ENCODE results near the gene APBB1.

DNA sequence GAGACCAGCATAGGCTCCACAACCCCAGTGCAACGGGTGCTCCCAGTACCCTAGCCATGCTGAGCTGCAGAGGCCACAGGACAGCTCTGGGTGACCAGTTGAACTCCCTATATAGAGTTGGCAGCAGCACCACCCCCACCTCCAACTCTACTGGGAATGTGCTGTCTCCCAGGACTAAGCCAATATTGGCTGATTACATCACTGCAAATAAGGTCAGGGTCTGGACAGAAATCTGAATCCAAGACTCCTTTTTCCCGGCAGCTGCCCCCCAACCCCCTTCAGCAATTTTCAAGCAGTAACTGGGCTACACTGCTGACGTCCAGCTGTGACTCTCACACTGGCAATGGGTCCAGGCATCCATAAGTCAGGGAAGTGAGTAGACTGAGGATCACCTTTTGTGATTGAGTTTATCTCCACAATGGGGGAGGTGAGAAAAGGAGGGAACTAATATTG is 22.0 kb upstream of the APBB1 start, which contains the start of gene HPX:
- no peak for TF ChIP-seq CTCF (conservative IDR thresholded peaks at IDR 0.05)
- no peak for TF ChIP-seq ZFX (IDR thresholded peaks at IDR 0.05)

All from C4-2B (cell line).